ENCODE measurements around the gene RAMP3.

The RAMP3 gene

DNA sequence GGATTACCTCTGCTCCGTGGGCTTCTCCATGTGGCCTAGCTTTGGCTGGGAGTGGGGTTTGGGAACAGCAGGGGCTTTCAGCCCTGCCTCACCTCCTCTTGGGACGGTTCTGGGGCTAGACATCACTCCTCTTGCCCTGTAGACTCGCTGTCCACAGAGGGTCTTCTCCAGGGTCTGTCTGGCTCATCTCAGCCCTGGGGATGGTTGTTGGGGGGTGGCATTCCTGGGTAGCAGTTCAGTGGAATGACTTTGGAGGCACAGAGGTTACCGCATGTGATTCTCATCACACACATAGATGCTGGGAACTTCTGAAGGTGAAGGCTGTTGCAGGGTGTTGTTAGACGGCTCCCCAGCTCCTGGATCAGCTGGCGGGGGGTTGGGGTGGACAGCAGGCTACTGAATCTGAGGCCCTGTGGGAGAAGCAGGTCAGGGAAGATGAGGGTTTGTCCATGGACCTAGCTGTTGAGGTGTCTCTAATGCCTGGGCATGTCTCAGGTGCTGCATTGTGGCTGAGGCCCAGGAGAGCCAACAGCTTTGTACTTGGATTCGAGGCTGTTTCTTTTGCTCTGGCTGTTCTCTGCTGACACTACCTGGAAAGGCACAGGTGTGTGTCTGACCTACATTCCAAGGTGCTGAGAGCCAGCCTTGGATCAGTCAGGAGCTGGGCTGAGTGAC, 23.8 kb downstream of the RAMP3 start:
- DNase-seq: no peak

DNA sequence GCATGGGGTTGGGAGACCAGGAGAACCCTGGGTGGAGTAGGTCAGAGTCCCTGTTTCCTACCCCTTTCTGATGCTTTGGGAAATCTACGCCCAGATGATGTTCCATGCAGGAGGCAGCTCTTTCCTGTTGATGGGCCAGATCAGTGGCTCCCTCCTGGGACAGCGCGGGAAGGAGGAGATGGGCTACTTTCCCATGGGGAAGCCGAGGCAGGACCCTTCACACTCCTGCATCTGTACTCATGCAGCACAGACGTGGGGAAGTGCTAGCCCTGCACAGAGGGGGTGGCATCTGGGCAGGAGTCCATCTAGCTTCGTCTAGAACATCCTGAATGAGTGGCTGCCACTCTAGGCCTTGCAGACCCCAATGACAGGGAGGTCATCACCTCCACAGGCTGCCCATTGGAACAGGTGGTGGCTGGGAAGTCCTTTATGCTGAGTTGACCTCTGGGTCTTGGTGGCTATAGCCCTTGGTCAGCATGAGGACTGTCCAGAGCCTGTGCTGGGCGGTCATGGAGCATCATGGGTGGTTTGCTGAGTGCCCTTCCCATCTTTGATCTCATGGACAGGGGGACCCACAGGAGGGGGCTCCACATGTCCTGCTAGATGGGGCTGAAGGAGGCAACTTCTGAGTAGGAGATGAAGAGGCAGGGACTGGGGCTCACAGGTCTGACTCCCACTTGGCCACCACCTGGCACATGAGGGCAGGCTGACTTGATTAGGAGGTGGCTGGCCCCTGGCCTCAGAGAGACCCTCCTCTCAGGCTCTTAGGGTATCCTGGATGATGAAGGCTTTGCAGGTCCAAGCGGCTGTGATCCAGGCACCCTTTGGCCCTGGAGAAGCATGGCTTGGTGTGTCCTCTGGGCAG, 24.6 kb downstream of the RAMP3 start:
- no peak for DNase-seq

DNA sequence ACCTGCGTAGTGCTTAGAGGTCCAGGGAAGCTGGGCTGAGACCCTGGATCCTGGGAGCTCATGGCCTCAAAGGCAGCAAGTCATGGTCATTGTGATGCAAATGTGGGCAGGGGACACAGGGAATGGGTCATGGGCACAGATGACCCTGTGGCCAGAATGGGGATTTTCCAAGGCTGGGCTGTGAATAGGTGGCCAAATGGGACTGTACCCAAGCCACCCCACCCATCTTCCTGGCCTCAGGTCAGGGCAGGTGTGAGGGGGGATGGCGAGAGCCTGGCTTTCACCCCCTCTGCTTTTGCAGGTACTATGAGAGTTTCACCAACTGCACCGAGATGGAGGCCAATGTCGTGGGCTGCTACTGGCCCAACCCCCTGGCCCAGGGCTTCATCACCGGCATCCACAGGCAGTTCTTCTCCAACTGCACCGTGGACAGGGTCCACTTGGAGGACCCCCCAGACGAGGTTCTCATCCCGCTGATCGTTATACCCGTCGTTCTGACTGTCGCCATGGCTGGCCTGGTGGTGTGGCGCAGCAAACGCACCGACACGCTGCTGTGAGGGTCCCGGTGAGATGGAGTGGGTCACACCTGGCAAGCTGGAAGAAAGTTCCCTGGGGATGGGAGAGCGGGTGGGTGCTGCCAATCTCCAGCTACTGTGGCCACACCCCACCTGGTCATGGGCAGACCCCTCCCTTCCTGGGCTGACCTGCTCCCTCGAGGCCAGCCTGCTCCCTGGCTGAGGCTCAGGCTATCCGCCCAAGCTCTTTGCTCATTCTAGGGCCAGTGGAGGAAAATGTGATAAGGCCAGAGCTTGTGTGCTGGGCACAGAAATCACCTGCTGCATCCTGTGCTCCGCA, 25.5 kb downstream of the RAMP3 start:
- no peak for DNase-seq

DNA sequence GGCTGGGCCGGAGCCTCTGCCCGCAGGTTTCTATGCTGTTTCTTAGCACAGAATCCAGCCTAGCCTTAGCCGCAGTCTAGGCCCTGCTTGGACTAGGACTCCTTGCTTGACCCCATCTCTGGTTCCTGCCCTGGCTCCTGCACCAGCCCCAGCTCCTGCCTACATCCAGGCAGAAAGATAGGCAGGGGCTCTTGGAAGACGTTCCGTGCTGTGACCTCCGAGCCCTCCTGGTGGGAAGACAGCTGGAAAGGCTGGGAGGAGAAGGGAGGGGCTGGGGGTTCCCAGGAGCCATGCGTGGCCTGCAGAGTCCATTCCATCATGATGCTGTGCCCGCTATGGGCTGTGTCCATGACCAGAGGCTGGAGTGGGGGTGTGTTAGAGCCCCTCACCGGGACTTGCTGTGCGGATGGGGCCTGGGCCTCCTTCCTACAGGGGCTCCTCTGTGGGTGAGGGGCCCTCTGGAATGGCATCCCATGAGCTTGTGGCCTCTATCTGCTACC, 26.2 kb downstream of the RAMP3 start:
- DNase-seq: no peak

DNA sequence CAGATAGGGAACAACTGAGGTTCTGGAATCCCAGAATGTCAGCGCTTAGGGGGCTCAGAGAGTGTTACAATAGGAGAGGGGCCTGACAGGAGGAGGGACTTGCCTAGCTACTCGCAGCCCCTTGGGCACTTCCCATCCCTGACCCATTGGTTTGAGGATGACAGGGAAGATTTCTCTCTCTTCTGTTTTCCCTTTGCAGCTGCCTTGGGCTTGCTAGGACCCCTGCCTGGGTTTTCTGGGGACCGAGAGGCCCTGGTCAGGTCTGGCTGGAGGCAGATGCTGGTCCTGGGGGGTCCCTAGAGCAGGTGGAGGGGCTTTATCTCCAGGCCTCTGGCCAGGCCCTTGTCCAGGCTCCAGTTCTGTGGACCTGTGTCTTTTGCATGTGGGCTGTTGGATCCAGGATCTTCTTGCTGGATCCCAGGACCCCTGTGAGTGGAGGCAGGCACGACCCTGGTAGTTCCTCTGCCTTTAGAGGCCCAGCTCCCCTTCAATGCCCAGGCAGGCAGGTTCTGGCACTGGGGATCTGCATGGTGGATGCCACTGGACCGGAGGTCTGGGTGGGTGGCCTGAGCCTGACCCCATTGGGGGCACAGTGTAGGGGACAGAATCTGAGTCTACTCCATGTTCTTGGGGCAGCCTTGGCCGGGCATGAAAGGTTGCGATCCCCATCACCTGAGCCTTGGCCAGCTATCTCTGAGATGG, 26.9 kb downstream of the RAMP3 start:
- DNase-seq: no peak

DNA sequence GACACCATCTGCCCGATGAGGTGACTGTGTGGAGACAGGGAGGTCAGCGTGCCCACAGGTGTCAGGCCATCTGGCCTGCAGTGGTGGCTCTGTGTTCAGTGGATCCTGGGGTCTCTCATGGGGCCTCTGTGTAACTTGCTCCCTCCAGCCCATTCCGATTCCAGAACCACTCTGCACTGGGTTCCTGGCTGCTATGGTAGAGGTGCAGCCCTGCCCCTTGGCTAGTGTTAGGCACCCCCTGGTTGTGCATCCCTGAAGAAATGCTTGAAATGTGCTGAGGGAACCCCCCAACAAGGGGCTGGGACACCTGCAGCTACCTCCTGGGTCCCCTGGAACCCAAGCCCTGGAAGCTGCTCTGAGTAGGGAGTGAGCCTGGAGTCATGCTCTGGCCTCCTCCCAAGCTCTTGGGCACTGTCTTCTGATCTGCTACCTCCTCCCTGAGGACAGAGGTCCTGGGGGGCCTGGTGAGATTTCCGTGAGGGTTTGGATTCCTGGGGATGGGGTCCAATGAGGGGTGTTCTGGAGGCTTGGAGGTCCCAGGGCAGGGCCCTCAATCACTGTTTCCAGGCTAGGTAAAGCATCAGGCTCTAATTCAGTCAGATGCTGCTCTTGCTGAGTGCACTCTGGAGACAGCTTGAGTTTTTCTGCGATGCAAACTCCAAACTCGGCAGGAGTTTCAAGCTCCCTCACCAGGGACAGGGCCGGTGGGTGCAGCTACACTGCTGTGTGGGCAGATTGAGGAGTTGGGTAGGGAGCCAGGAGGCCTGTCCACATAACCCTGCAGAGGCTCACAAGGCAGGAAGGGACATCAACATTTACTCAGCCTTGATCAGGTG, 27.7 kb downstream of the RAMP3 start:
- no peak for DNase-seq

DNA sequence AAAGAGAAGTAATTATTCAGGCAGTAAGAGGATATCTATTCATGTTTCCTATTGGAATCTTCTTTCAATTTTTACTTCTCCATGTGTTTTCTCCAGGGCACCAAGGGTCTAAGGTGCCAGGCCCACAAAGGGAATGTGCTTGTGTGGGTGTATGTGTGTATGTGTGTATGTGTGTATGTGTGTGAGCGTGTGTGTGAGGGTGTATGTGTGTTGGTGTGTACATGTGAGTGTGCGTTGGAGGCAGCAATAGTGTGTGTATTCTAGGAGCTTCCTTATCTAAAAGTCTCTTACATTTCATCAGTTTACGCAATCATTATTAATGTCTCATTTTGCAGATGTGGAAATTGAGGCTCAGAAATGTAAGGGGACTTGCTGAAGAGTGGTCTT, 28.3 kb downstream of the RAMP3 start:
- no peak for DNase-seq

DNA sequence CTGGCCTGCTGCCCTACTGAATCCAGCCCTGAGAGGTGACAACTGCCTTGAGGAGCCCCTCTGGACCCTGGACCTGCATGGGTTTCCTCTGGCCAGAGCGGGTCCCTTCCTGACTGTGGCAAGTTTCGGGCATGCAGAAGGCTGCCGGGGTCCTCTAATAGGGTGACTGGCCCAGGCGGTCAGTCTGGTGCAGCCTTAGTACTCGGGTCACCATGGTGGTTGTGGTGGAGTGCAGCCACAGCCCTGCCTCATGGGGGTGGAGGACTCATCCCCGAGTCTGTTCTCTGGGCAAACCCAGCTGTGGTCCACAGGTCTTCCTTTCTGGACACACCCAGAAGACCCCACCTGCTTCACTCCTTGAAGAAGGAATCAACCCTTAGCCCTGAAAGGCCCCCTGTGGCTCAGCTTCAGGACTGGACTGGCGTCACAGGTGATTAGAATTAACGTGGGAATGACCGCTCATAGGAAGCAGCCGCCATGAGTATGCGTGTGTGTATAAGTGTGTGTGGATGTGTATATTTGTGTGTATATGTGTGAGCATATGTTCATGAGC, 28.7 kb downstream of the RAMP3 start:
- no peak for DNase-seq

DNA sequence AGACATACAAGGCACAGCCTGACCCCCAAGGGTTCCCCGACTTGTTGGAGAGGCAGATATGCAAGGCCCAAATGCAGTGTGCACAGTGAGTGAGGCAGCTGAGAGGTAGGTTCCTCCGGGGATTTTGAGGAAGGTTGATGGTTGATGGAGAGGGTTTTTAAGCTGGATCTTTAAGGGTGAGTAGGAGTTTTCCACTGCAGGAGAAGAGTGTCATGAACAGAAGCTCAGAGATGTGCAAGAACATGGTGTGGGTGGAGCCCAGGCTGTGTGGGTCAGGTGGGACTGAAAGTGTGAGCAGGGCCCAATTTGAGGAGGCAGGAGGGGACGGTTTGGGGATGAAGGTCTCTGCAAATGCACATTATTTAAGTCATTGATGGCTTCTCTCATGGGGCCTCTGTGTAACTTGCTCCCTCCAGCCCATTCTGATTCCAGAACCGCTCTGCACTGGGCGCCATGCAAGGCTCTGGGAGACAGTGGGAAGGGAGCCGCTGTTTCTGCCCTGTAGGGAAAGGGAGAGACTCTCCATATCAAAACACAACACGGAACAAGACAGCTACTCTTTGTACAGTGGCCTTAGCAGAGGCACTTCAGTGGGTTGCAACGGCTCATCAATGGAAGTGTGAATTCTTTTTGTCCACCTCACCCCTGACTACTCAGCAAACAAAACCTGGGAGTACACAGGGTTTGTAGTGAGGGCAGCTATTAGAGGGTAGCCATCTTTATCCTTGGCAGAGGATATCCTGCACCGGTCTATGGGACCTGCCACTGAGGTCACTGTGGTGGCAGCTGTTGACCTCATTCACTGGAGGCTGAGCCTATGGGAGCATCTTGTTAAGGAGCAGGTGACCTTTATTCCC, 29.7 kb downstream of the RAMP3 start:
- DNase-seq: no peak

DNA sequence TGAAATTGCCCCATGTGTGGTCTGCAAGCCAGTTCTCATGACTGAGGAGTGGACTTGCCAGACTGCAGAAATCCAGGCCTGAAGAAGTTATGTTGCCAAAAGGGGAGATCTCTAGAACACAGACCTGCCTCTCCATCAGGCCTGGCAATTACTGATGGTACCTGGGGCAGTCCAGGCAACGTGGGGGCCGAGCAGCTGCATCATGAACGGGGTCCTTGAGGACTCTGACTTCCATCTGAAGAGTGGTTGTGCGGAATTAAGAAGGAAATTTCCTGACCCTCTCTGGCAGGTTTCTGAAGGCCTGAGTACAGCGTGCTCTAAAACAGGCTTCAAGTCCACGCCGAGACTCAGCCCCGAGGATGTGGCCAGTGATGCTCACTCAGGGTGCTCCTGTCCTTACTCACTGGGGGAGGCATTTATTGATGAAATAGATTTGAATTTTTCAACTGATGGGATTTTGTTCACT, 30.4 kb downstream of the RAMP3 start:
- no peak for DNase-seq

DNA sequence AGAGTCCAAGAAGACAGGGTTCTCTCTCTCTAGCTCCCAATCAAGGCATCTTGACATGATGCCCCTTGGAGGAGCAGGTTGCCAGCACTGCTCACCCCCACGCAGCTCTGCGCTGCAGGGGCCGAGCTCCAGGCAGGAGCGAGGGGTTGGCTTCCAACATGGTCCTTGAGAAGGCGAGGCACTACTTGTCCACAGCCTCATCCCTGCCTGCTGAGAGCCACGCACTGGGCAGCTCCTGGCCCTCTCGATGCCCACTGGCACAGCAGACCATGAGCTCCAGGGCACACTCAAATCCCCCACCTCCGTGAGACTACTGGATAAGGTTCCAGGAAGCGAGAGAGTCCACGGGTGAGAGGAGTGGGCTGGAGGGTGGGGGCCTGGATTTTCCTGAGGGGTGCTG, 31.1 kb downstream of the RAMP3 start:
- DNase-seq: no peak

DNA sequence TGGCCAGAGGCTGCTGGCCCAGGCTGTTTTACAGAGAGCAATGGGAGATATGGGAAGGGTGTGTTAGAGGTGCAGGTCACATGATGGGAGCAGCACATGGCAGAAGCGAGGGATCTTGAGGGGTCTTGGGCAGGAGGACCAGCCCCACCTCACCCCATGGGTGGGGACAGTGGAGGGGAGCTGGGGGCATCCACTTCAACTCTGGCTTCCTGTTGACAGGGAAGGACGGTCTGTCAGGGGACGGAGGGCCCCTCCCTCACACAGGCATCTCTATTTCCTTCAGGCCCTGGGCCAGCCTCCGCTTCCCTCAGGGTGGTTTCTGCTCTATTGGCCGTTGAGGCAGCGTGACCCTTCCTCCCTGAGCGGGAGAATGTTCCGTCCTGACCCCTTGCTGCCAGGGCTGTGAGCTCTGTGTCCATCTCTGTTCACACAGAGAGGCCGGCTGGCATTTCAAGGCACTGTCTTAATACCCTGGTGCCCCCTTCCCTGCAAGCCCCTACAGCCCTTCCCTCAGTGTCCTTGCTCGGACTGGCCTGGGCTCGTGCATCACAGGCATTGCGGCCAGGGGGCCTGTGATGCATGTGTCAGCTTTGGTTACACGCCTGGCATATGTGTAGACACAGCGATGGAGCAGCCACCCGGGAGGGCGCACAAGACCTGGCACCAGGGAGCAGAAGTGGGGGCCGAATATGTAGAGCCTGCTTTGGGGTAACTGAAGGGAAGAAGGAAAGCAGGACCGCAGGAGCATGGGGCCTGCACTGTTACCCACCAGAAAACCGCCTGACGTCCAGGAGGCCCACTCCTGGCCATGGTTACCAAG, 31.8 kb downstream of the RAMP3 start:
- no peak for DNase-seq

DNA sequence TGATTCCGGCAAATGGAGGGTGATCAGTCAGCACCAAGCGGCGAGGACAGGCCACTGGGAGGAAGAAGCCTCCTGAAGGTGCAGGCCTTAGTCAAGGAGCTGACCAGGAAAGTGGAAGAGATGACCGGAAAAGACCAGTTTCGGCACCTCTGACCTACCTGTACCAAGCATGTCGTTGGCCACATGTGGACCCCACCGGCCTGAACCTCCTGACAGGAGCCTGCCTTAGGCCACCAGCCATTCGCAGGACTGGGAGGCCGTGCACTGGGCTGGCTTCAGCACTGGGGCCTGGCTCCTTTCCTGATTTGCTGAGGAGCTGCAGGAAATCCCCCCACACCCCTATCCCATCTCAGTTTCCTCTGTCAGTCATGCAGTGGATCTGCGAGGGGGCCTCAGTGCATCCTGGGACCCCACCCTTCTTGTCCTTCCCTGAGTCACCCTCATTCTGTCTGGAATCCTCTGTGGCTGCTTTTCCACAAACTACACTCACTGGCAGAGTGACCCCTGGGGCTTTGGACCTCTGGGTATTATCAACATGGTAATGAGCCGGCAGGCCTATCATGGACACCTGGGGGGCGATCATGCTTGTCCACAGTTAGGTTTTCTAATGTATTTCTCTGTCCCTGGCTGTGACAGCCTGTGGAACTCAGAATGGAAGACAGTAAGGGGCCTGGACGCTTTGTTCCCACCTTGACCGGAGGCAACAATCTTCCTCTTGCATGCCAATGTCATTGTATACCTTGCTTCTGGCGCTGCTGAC, 33.0 kb downstream of the RAMP3 start:
- no peak for DNase-seq

DNA sequence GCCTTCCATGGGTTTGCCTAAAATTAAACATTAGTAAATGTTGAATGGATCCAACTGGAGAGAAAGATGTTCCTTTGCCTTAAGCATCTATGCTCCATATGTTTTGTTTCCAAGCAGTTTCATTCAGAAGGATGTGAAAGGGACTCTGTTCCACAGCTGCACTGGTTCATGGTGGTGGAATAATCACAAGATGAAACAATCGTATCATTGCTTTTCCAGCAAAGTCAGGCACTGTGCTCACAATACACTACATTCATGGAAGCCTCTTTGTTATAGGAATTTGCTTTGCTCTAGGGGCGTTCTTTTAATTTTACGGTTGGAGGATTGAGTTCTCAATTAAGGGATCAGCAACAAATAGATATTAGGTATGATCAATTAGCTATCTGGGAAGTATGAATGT, 33.8 kb downstream of the RAMP3 start:
- DNase-seq: no peak

DNA sequence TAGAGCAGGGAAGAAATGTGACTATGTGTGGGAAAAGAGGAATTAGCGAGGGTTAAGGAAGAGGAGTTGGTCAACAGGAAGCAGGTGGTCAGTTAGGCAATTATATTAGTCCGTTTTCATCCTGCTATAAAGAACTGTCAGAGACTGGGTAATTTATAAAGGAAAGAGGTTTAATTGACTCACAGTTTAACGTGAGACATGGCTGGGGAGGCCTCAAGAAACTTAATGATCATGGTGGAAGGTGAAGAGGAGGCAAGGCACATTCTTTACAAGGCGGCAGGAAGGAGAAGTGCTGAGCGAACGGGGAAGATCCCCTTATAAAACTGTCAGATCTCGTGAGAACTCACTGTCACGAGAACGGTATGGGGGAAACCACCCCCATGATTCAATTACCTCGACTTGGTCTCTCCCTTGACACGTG, 35.0 kb downstream of the RAMP3 start:
- no peak for DNase-seq

DNA sequence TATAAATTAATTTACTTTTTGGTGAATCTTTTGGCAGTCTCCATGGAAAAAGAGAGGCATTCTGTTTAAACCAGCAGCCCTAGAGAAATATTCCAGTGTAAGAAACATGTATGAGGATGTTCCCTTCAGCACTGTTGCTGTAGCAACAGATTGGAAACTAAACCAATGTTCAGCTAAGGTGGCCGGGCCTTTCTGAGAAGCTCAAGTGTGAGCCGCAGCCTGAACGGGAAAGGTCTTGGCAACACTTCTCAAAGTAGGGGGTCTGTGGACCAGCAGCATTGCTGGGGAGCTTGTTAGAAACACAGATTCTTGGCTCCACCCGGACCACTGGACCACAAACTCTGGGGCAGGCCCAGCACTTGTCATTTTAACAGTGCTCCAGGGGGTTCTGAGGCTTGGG, 36.2 kb downstream of the RAMP3 start:
- no peak for DNase-seq

DNA sequence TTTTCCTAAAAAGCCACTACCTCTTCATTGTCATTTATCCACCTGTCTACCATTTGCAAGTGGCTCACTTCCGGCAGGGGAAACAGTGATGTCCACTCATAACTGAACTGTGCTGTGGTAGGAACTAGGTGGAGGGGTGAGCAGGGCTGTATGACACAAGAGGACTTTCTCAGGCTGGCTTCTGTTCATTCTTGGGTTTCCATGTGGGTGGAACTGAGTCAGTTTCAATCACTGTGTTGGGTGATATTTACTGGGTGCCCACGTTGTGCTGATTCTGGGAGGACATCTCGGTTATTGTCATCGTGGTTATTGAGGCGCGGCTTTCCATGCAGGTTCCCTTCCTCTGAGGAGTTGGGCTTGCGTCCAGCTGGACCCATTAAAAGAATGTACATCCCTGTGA, 38.8 kb downstream of the RAMP3 start:
- DNase-seq: peak in 1 of 5 donors; percentile 73

DNA sequence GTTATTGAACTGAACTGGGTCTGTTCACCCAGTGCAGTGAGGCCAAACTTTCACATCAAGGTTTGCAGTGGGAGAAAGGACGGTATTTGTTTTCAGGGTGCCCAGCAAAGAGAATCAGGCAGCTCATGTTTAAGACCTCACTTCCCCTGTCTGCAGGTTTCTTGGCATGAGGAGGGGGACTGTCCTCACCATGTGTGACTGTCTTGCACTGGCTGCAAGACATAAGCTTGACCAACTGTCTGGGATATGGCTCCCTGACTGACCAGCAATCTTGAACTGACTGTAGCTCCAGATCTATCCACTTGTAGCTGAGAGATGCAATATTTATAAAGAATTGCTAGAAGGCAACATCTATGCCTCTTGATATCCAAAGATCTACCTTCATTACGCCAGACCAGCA, 39.9 kb downstream of the RAMP3 start:
- no peak for DNase-seq

DNA sequence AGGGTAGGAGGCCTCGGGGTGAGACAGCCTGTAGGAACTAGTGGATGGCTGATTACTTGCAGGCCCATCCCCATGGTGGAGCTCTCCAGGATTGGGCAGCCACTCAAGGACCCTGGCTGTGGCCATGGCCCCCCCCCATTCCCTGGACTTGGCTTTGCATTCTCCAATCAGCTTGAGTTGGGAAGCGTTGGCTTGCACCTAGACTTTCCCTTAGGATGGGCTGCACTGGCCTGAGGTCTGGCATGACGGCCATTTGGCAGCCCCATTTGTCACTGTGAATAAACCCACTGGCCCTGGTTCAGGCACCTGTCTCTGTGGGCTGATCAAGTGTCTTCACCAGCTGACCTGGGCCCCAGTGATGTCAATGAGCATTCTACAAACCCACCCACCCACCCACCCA, 41.4 kb downstream of the RAMP3 start:
- no peak for DNase-seq

All from T-helper 1 cell (primary cell).